ENCODE measurements around the gene SNAPC2.

GRCh38 chr19:7874897-7875273 is 45.3 kb upstream of the SNAPC2 start:
- TF ChIP-seq RAD21 (IDR thresholded peaks at IDR 0.05; ENCODE audit: low read length) (no peak; the same call in 1 of the 2 replicates), EZH2phosphoT487 (IDR thresholded peaks at IDR 0.05; ENCODE audit: borderline replicate concordance, low read depth) (no peak), SIN3A (IDR thresholded peaks at IDR 0.05; ENCODE audit: borderline replicate concordance, low read depth, low read length) (no peak), POLR2AphosphoS5 (IDR thresholded peaks at IDR 0.05; ENCODE audit: low read depth, low read length) (no peak), CTCF (IDR thresholded peaks at IDR 0.05) (no peak), CHD2 (IDR thresholded peaks at IDR 0.05; ENCODE audit: low read length, partially characterized antibody) (no peak), TEAD4 (IDR thresholded peaks at IDR 0.05; ENCODE audit: borderline replicate concordance, insufficient read depth) (no peak), NRF1 (IDR thresholded peaks at IDR 0.05; ENCODE audit: low read depth, low read length) (no peak), EP300 (IDR thresholded peaks at IDR 0.05; ENCODE audit: borderline replicate concordance in 1 of 2, low read depth in 1 of 2, low read length in 1 of 2) (no peak)
